ENCODE results near the gene CCNL2. TPM values are rescaled to one million over a fixed set of nuclear protein-coding genes. Genes with fewer than 3 reads are reported as not detected.

Gene CCNL2
- total RNA-seq, 6 donors from 2014 or later = 131 to 897 (median 216) TPM

DNA sequence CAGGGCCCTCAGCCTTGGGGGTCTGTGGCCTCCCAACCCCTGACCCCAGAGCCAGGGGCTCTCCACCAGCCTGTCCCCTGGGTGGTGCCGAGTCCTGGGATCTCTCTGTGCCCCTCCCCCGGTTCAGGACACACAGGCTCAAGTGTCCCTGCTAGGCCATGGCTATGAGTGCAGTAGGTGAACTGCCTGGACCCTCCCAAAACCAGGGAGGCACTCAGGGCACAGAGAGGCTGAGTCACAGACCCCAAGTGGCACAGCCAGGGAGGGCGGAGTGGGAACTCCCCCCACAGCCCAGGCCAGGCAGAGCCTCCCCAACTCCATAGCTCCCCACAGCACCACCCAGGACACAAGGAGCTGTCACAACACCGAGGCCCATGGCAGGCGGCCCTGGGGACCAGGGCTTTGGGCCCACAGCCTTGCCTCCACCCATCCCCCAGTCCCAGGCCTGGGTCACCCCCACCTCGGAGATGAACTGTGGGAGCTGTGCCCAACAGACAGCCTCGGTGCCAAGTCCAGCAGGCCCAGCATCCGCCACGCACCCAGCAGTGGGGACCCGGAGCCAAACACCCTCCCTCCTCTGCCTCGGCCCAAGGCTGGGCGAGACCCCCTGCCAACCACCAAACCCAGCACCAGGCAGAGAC lies 53.2 kb downstream of the CCNL2 start:
- H3K36me3 ChIP-seq = peaks cover 0 to 10% (median 2%) of the 10 kb centered on the region in 4 donors
- H3K4me3 ChIP-seq = no peak overlapping the region
- H3K27me3 ChIP-seq = no peaks in the 10 kb centered on the region
- peaks cover 33 to 53% (median 45%) of the 10 kb centered on the region in 4 donors for H3K4me1 ChIP-seq
- WGBS, 2 donors = 65 to 67% methylated on average over 3 to 9 of the region's 12 CpGs
- TF ChIP-seq POLR2AphosphoS5 (IDR thresholded peaks at IDR 0.05) (no peak), EP300 (IDR thresholded peaks at IDR 0.05) (no peak), POLR2A (IDR thresholded peaks at IDR 0.05) (no peak)
- TF ChIP-seq, protein P1, sequence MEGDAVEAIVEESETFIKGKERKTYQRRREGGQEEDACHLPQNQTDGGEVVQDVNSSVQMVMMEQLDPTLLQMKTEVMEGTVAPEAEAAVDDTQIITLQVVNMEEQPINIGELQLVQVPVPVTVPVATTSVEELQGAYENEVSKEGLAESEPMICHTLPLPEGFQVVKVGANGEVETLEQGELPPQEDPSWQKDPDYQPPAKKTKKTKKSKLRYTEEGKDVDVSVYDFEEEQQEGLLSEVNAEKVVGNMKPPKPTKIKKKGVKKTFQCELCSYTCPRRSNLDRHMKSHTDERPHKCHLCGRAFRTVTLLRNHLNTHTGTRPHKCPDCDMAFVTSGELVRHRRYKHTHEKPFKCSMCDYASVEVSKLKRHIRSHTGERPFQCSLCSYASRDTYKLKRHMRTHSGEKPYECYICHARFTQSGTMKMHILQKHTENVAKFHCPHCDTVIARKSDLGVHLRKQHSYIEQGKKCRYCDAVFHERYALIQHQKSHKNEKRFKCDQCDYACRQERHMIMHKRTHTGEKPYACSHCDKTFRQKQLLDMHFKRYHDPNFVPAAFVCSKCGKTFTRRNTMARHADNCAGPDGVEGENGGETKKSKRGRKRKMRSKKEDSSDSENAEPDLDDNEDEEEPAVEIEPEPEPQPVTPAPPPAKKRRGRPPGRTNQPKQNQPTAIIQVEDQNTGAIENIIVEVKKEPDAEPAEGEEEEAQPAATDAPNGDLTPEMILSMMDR (IDR thresholded peaks at IDR 0.05) = no peak
- peak overlapping the region; percentile 40 to 89 (median 72) for H3K27ac ChIP-seq
- ATAC-seq (ENCODE audit: low FRiP score in 2 of 2) = no peak
- H3K9me3 ChIP-seq = no peaks in the 10 kb centered on the region
- DNase-seq = peak in 1 of 2 donors; percentile 65

DNA sequence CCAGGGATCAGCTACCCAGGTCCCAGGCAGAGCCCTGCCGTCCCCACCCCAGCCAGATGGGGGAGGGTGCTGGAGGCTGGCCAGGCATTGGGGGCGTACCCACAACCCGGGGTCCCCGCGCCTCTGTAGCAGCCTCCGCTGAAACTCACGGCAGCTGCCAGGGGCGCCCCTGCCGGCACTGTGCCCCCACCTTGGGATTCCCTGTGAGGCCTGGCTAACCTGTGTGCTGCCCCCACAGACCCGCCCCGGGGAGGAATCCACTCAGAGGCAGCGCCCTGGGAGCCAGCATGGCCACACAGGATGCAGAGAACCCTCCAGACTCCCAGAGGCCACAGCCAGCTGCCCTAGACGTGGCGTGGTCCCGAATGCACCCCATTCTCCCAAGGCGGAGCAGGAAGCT lies 53.8 kb downstream of the CCNL2 start:
- DNase-seq (peak; percentile 47 to 83), ATAC-seq (ENCODE audit: low FRiP score in 2 of 2) (peak in 1 of 2 donors; percentile 8)
- TF ChIP-seq EP300 (IDR thresholded peaks at IDR 0.05) (no peak), POLR2A (IDR thresholded peaks at IDR 0.05) (no peak), POLR2AphosphoS5 (IDR thresholded peaks at IDR 0.05) (no peak)
- TF ChIP-seq, protein P1 (IDR thresholded peaks at IDR 0.05) = no peak
- Histone ChIP-seq H3K36me3 (peaks cover 0 to 16% (median 6%) of the 10 kb centered on the region in 4 donors), H3K4me1 (peaks cover 33 to 53% (median 45%) of the 10 kb centered on the region in 4 donors), H3K4me3 (peak overlapping the region in 1 of 4 donors; percentile 7), H3K27me3 (no peaks in the 10 kb centered on the region), H3K9me3 (no peaks in the 10 kb centered on the region), H3K27ac (peak overlapping the region; percentile 40 to 89 (median 72))
- WGBS, 2 donors = 70 to 75% methylated on average over 2 to 15 of the region's 16 CpGs

DNA sequence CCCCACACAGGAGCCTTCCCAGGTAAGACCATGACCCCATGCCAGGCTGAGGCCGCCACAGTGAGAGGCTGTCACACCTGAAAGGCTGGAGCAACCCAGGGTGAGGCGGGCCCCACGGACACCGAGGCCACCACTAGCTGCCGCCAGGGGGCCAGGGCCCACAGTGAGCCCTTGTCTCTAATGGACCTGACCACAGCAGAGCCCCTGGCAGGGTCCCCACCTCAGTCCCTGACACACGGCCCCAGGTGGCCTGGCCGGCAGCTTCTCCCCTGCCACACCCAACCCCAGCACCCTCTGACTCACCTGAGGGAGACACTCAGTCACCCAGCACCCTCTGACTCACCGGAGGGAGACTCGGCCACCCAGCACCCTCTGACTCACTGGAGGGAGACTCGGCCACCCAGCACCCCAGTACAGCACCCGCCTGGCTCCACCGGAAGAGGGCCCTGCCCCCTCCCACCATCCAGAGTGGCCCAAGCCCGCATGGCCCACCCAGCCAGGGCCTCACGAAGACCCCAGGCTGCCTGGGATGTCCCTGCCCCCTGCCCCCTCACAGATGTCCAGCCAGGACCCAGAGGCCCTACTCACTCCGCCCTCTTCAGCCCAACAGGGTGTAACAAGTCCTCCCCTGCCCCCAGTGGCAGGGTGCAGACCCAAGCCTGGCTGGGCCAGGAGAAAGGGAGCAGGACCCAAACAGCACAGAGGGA lies 54.3 kb downstream of the CCNL2 start:
- peaks cover 33 to 53% (median 45%) of the 10 kb centered on the region in 4 donors for H3K4me1 ChIP-seq
- WGBS, 2 donors = 40 to 71% methylated on average over 1 to 13 of the region's 15 CpGs
- H3K36me3 ChIP-seq = peaks cover 0 to 22% (median 12%) of the 10 kb centered on the region in 4 donors
- ATAC-seq (ENCODE audit: low FRiP score in 2 of 2) (peak; percentile 4 to 37), DNase-seq (peak; percentile 53 to 86)
- no peaks in the 10 kb centered on the region for H3K27me3 ChIP-seq
- H3K9me3 ChIP-seq = no peaks in the 10 kb centered on the region
- H3K4me3 ChIP-seq = peak overlapping the region in 1 of 4 donors; percentile 7
- H3K27ac ChIP-seq = peak overlapping the region; percentile 40 to 89 (median 72)
- TF ChIP-seq EP300 (IDR thresholded peaks at IDR 0.05) = no peak
- TF ChIP-seq POLR2A (IDR thresholded peaks at IDR 0.05) = no peak
- TF ChIP-seq POLR2AphosphoS5 (IDR thresholded peaks at IDR 0.05) = no peak
- TF ChIP-seq, protein P1 (IDR thresholded peaks at IDR 0.05) = peak in 3 of 6 experiments; percentile 35 to 57 (median 40)

DNA sequence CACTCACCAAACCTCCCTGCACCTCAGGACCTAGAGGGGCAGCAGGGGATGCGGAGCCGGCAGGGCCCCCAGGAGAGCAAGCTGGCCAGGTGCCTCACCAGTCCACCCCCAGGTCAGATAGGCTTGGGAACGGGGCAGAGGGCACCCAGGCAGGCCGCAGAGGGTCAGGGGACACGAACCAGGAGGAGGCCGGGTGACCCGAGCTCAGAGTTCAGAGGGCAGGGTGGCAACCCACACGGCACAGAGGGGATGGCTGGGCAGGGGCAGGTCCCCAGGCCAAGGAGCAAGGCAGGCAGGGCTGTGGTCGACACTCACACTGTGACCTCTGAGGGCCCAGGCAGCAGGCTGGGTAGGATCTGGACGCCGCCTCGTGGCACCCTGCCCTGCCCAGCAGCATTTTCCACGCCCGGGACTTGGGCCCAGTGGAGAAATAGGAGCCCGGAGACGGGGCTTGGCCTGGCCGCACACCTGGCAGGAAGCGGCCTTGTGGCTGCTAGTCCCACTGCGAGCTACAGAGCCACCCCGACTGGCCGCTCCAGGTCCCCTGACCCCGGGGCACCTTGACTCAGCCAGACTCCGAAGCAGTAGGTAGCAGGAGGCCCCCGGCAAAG lies 55.2 kb downstream of the CCNL2 start:
- 88 to 93% methylated on average over 18 to 24 of the region's 24 CpGs for WGBS, 2 donors
- peaks cover 33 to 53% (median 45%) of the 10 kb centered on the region in 4 donors for H3K4me1 ChIP-seq
- H3K36me3 ChIP-seq = peaks cover 3 to 31% (median 21%) of the 10 kb centered on the region in 4 donors
- DNase-seq (peak in 1 of 2 donors; percentile 78), ATAC-seq (ENCODE audit: low FRiP score in 2 of 2) (no peak)
- H3K27me3 ChIP-seq = no peaks in the 10 kb centered on the region
- no peaks in the 10 kb centered on the region for H3K9me3 ChIP-seq
- no peak overlapping the region for H3K4me3 ChIP-seq
- TF ChIP-seq POLR2AphosphoS5 (IDR thresholded peaks at IDR 0.05) (no peak), EP300 (IDR thresholded peaks at IDR 0.05) (no peak), POLR2A (IDR thresholded peaks at IDR 0.05) (no peak)
- TF ChIP-seq, protein P1 (IDR thresholded peaks at IDR 0.05) = no peak
- peak overlapping the region in 1 of 4 donors; percentile 49 for H3K27ac ChIP-seq

Measured in upper lobe of left lung (tissue), 6 donors.